Activated gamma-delta T cell (primary cell): ENCODE measurements around the gene BTRC.
A peak's percentile ranks its signal among the peaks of the same experiment; 100 is the strongest.
"Not testable (repeated sequence)": the region's sequence is repeated elsewhere in the genome, so short reads cannot be mapped to it uniquely, and the experiment has no call there.

ENCODE experiments used
- DNase-seq: peaks from one replicate; lab custom pipeline; 2025; lab: John Stamatoyannopoulos, UW
- total RNA-seq, 2 donors: gene quantifications; one replicate each; lab custom pipeline; 2026; lab: John Stamatoyannopoulos, UW

BTRC gene
- total RNA-seq: 39.0 to 39.5 reads per million in 2 donors

DNA sequence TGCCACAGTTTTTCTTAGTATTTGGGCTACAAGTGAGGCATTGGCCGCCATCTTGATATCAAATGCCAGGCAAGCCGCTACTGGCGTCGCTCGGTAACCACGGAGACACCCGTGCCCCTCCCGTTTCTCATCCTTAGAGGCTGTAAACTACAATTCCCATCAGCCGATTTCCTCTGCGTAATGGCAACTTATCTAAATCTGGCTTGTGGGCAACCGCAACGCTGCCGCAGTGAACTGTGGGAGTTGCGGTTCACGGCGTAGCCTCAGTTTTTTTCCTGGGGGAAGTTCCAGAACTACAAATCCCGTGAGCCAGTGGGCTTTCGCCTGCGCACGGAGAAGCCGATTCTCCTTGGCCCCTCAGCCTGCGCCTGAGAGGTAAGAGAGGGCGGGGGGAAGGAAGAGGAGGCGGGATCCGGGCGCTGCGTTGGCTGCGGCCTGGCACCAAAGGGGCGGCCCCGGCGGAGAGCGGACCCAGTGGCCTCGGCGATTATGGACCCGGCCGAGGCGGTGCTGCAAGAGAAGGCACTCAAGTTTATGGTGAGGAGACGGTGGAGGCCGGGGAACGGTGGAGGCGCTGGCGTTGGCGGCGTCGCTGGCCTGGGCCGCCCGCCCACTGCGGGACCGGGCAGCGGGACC, at the start of gene BTRC:
Gene BTRC (plus strand): TSS at position 474 of the 636 bp plus-strand sequence. CDS start 16 bp downstream, at position 490.
- DNase-seq: peak; percentile 79

DNA sequence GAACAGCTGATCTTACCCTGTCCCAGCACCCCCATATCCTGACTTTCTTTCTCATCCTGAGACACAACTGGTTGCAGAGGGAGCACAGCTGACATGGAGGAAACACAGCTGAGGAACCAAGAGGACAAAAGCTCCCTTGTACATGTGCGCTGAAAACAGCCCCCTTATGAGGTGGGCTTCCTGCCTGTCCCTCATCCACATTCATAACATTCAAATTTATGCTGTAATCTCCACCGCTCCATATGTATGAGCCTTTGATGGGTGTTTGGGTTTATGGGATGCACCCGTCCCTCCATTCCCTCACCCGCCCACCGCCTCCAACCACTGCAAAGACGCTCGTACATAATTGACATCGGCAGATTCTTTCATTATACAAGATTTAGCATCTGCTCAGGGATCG, 49.6 kb upstream of the BTRC start:
- no peak for DNase-seq

DNA sequence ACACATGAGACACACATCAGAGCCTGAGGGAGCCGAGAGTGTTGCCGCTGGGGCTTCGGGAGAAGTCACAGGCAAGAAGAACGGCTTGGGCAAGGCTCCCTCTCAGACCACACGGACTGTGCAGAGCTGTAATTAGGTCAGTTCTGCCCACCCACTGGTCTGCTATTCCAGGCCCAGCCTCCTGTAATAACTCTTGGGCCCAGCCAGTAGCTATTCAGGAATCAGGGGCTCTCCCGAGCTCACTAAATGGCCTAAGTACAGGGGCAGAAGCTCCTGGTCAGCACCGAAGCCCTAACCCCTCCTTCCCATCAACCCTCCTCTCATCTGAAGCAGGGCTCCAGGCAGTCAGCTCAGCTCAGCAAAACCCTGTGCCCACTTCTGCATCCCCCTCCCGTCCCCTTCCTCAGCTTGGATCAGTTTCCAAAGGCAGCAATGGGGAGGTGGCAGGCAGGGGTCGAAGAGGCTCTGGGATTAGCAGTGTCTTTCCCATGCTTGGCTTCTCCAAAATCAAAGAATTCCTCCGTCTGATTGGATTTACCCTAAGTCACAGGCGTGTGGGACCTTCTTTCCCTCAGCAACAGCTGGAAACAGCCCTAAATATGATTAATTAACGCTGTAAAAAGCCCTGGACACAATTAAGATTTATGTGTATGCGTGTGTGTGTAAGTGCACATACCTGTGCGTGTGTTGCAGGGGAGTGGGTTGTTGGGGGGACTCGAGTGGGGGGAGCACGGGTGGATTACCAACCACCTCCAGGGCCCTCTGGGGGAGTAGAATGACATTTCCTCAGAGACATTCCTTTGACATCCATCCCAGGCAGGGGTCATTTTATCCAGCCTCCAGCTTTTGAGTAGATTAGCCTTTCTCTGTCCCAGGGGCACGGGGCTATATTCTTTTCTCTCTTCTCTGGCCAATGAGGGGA, 48.4 kb upstream of the BTRC start:
- DNase-seq: no peak

DNA sequence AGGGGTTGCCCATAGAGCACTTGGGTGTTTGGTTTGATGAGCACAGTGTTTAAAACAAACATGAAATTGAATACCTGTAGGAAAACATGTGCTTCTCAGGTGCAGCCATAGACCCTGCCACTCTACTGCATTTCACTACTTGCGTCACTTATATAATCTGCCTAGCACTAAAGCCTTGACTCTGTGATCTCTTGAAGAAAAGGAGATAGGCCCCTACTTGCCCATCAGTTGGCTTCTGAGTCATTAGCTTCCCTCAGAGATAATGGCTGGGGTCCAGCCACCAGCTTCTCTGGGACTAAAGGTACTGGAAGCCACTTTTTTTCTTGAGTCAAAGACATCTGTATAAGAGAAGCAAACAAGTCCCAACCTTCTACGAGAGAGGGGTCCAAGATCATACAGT, 45.9 kb upstream of the BTRC start:
- DNase-seq: no peak

DNA sequence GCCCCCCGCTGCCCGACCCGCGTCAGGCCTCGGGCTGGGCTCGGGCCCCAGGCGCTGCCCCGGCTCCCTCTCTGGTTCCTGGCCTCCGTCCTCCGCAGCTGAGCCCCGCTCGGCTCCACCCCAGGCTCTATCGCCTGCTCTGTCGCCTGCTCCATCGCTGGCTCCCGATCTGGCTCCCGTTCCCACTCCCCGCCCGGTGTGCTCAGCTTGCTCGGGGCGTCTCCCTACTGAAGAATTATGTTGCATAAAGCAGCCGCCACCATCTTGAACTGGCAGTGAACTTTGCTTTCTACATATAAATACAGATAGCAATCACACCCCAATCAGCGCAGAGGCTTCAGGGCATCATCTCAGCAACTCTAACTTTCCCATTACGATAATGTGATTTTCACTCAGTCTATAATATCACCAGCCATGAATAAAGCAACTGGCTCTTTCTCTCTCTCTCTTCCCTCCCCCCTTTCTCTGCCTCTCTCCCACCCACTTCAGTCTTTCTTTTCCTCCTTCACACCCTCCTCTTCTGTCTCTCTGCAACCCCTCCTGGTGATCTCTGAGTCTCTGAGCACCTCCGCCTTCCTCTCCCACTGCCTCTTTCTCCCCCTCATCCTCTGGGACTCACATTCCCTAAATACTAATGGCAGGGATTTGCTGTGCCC, 43.3 kb upstream of the BTRC start:
- no peak for DNase-seq

DNA sequence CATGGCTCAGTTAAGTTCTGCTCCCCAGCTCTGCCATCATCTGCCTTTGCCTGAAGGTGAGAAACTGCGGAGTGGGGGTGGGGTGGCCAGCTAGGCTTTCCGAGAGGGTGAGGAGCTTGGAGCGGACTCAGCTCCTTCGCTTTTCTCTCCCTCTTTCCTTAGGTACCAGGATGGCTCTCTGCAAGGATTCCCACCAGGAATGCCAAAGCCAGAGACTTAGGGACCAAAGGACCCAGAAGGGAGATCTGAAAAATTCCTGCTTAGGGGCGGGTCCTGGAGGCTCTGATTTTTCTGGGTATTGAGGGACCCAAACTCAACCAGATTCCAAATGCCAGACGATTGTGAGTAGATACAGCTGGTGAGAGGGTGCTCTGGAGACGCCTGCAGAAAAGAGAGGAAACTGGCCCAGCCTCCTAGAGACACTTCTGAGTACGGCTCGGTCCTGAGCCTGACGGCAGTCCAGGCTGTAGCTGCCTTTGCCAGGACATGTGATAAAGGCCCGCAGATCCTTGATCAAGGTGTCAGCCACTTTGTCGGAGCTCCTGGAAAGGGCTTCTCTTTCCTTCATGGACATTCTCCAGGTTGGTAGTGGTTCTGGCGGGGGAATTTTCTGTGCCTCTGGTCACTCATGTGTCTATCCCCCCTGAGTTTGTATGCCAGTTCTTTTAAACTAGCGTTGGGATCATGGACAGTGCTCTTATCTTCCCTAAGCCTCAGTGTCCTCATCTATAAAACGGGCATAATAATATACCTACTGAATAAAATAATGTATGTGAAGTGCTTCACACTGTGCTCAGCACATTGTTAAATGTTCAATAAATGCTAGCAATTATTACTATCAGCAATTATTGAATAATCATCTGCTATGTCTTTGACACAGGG, 42.5 kb upstream of the BTRC start:
- no peak for DNase-seq

DNA sequence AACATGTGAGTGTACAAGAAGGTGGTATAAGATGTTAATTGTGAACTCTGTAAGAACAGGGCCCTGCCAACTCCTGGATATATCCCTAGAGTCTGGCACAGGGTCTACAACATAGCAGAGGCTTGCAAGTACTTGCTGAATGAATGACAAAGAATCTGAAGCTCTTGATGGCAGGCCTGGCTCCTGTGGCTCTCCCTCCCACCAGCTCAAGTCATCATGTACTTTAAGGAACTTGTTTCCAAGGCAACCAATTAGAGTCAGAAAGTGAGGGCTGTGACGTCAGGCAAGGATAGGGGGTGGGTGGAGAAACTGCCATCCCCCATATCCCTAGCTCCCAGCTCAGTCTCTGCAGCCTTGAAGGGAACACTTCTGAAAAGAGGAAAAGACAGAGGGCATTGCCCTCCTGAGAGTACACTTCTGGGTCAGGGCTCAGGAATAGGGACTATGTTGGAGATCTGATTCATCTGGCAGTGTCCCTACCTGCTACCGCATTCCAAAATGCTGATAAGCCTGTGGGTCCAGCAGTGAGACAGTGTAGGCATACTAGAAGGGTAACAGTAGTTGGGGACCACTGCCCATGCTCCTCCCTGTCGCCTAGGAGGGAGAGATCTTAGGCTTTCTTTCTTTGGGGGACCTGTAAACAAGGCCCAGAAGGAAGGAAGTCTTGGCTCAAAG, 34.6 kb upstream of the BTRC start:
- DNase-seq: no peak

DNA sequence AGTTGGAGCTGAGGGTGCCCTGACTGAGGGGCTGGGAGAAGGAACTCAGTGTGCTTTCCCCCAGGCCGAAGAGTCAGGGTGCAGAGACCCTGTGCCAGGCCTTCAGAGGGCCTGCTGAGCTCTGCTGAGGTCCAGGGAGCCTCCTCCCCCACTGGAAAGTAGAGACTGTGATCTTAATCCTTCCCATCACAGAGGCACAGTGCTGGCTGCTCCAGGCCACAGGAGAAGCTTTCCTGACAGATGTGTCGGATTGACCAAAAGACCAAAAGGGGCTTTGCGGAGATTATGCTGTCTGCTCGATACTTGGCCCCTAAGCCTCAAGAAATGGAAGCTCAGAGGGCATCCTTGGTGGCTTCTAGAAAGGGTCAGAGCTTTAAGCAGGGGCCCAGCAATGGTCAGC, 32.9 kb upstream of the BTRC start:
- DNase-seq: no peak

DNA sequence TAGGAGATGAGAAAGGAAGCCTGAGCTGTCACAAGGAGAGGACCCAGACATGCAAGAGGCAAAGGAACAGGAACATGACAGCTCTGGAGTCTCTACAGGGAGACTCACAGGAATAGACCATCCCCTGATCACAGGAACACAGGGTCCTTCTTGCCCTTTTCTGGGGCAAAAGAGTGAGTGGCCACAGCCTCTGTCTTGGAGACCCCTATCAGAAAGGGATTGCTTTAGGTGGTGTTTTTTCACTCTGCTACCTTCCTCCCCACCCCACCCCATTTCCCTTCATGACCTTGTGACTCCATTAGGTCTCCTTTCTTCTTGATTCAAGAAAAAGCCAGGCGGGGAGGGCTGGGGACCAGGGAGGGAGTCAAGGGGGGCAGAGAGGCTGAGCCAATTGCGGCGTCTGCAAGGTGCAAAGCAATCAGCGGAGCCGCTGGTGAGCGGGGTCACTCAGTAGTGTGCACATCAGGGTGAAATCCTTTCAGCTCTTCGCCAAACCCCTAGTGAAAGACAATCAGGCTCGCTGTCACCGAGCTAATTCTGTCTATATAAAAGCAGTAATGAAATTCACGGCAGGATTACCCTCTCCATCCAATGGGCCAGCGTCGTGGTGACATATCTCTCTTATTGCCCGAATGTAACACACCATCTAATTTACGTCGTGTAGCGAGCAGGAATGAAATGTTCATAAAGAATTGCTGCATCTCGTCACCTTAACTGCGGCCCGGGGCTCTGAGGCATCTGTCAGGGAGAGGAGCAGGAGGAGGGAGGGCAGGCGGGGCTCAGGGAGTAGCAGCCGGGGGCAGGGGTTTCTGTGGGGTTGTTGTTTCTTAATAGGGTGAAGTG, 31.5 kb upstream of the BTRC start:
- DNase-seq: no peak

DNA sequence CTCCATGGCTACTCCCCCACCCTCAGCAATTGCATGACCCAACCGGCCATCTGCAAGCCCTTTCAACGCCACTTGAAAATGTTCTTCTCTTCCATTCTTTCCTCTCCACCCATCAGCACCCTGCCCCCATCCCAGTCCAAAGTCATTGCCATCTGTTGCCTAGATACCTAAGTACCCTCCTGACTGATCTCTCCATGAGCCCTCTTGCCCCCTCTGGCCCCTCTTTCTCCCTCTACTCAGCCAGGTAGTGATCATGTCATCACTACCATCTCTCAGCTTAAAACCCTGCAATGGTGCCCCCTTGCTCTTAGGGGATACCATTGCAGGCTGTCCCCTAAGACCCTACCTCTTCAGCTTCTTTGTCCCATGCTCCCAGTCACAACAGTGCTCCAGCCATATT, 30.5 kb upstream of the BTRC start:
- DNase-seq: no peak

DNA sequence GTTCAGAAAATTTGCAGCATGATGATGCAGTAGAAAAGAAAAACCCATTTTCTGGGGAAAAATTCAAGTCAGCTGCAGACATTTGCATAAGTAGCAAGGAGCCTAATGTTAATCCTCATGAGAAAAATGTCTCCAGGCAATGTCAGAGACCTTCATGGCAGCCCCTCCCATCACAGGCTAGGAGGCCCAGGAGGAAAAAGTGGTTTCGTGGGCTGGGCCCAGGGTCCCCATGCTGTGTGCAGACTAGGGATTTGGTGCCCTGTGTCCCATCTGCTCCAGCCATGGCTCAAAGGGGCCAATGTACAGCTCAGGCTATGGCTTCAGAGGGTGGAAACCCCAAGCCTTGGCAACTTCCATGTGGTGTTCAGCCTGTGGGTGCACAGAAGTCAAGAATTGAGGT, 26.5 kb upstream of the BTRC start:
- not testable (repeated sequence) for DNase-seq

DNA sequence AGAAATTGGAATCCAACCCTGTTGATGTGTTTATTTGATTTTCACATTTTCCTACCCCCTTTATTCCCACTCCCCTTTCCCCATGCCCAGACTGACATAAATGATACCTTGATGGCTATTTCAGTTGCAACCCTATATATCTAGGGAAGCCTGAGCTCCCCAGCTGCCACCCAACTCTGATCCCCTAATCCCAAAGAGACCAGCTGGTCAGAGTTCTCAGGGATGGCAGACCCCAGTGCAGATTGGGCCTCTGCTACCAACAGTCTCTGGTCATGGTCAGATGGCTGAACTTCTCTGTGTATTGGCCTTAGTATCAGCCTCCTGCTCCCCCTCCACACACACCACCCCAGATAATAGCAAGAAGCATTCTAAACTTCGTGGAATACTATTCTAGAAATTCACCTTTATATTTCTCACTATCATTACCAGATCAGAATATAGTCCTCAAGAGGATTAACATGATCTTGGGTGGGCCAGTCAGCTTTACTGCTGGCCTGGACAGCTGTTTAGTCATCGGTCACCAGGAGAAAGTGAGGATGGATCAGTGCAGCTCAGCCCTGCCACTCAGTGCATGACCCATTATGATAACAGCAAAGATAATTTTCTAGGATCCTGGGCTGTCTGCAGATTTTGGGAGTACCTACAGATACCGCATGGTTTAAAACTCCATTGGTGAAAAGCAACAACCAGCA, 24.5 kb upstream of the BTRC start:
- no peak for DNase-seq

DNA sequence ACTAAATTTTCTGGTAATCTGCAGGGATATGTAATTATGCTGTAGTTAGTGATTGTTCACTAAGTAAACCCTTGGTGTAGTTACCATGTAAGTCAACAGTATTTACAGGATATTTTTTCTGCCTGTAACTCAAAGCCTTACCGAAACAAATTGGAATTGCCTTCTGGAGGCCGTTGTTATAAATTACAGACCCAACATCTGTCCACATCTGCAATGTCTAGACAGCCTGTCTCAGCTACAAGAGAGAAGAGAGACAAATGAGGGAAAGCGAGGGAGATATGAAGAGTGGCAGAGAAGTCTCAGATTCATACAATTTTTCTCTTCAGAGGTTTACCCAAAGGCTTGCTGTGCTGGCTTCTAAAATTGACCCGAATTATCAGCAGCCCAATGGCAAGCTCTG, 23.7 kb upstream of the BTRC start:
- no peak for DNase-seq

DNA sequence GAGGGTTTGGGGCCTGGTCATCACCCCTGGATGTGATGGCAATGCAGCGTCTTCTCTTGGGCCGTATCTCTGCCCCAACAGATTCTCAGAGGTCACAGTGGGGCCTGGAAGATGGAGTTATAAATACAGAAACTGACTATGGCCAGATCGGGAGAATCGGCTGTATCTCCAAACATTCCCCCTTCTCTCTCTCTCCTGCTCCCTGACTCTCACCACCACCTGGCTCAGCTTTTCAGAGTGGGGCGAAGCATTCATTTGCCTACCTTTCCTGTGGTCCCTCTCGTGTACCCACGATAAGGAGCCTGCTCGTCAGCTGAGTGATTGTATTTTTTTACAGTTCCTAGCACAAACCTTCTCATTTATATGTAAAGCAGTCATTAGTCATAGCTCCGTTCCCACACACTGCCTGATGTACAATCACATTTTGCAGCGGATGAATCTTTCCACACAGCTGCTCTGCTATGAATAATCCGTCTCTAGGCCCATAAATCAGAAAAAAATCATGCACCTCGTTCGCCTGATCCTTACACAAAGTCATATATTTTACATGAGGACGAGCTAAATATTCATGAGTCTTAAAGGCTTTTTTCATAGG, 23.2 kb upstream of the BTRC start:
- no peak for DNase-seq

DNA sequence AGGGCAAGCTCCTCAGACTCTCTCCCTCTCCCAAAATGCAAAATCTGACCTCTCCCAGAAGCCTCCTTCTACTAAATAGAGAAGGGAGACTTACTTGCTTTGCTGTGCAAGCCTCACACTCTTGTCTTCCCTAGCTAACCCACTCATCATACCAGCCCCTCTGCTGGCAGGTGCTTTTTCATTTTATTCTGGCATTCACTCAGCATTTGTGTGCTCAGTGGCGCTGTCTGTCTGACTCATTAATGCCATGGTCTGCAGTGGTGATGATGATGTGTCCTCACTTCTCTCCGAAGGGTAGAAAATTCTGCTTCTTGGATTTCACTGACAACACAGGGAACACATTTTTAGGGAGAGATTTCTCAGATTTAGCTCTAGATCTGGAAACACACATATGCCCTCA, 22.0 kb upstream of the BTRC start:
- no peak for DNase-seq

DNA sequence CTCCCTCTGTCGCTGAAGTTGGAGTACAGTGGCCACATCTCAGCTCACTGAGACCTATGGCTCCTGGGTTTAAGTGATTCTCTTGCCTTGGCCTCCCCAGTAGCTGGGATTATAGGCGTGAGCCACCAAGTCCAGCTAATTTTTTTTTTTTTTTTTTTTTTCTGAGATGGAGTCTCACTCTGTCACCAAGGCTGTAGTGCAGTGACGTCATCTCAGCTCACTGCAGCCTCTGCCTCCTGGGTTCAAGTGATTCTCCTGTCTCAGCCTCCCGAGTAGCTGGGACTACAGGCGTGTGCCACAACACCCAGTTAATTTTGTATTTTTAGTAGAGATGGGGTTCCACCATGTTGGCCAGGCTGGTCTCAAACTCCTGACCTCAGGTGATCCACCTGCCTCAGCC, 19.7 kb upstream of the BTRC start:
- DNase-seq: not testable (repeated sequence)

DNA sequence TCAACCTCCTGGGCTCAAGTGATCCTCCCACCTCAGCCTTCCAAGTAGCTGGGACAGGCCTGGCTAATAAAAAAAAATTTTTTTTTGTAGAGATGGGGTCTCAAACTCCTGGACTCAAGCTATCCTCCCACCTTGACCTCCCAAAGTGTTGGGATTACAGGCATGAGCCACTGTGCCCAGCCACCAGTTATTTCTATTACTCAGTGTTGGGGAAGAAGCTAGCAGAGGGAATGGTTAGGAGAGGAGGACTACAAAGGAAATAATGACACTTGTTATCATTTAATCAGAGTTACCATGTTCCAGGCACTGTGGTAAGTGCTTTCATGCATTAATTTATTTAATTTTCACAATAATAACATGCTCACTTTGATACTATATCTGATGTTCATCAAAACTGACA, 17.6 kb upstream of the BTRC start:
- no peak for DNase-seq

DNA sequence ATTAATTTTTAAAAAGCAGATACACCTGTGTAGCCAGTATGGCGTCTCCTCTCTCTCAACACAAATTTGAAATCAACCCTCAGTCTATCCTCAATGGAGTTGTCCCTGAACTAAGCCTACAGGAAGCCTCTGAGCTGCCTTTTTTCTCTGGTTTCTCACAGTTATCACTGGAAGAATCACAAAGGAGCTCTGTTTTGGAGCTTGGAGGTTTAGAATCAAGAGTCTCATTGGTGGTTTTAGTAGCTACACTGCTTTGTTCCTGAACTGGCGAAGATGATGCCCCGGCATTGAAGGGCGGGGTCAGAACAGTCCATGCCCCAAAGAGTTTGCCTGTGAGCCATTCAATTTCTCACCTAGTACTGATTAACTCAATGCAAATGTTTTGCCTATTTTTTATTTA, 16.1 kb upstream of the BTRC start:
- DNase-seq: no peak

DNA sequence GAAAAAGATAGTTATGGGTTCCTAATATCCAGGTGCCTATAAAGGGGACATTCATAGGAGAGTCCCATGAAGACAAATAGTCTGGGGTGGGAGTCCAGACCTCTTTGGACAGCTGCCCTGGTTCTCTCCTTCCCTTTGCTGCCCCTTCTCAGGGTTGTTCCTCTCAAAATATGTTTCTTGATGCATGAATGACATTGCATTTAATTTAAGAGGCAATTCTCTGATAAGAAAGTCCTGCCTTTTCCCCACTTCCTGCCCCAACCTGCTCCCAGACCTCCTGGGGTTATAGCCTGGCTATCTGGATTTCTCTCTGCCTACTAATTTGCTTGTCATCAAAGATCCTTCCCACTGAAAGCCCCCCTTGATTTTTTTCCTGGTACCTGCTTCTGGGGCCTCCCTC, 12.5 kb upstream of the BTRC start:
- DNase-seq: no peak
